Mesothelial cell of epicardium (in vitro differentiated cells): Measurements from ENCODE around the gene C1QTNF12. TPM values are rescaled to one million over a fixed set of nuclear protein-coding genes. Genes with fewer than 3 reads are reported as not detected.

ENCODE experiments used
- DNase-seq, 2 experiments: peaks; one replicate each; pipeline ENCODE4 v3.0.0; 2021; ENCODE audit warnings: low spot score in 2 of 2; ENCODE audit not compliant: unreplicated experiment in 2 of 2
- H3K27ac Mint-ChIP-seq: 2 replicates; pipeline ENCODE4 v1.8.0; 2021; ENCODE audit warnings: mixed read lengths
- H3K27me3 Mint-ChIP-seq: 2 replicates; pipeline ENCODE4 v1.8.0; 2021; ENCODE audit warnings: low read depth, mixed read lengths
- H3K36me3 Mint-ChIP-seq: 2 replicates; pipeline ENCODE4 v1.8.0; 2021; ENCODE audit warnings: mixed read lengths
- H3K4me1 Mint-ChIP-seq: 2 replicates; pipeline ENCODE4 v1.8.0; 2021; ENCODE audit warnings: mixed read lengths
- H3K4me3 Mint-ChIP-seq: 2 replicates; pipeline ENCODE4 v1.8.0; 2021; ENCODE audit warnings: mild to moderate bottlenecking, moderate library complexity, mixed read lengths
- H3K9me3 Mint-ChIP-seq: 2 replicates; pipeline ENCODE4 v1.8.0; 2021; ENCODE audit warnings: mixed read lengths
- total RNA-seq: library from RNA; stranded (reverse); gene quantifications from 3 replicates; pipeline ENCODE4 v1.2.1, GENCODE V29; 2021
- TF ChIP-seq, protein P1 (sequence below): fragments of 200-600 bp; sonication (generic); IDR thresholded peaks from one replicate; pipeline ENCODE4 v1.5.0; 2021; ENCODE audit warnings: antibody characterized with exemption; ENCODE audit not compliant: unreplicated experiment

The C1QTNF12 gene
- total RNA-seq, 1 donor from 2014 or later = 10.2 TPM

DNA sequence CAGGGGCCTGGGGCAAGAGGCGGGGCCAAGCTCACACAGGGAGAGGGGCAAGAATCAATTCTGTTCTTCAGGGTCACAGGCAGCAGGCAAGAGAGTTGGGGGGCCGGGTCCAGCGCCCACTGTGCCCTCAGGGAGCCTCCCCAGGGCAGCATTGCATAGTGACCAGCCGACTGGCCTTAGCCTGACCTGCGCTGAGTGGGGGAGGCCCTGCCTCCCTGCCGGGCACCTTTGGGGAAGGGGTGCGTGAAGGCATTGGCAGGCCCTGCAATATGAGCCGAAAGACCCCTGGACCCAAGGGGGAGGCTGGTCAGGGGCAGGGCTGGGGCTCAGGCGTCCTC is 45.9 kb upstream of the C1QTNF12 start:
- Mint-ChIP-seq H3K9me3 (no peaks in the 10 kb centered on the region), H3K27ac (no peak overlapping the region), H3K4me3 (no peak overlapping the region), H3K36me3 (no peaks in the 10 kb centered on the region), H3K4me1 (peaks cover 7% of the 10 kb centered on the region), H3K27me3 (peaks cover 2% of the 10 kb centered on the region)
- TF ChIP-seq, protein P1, sequence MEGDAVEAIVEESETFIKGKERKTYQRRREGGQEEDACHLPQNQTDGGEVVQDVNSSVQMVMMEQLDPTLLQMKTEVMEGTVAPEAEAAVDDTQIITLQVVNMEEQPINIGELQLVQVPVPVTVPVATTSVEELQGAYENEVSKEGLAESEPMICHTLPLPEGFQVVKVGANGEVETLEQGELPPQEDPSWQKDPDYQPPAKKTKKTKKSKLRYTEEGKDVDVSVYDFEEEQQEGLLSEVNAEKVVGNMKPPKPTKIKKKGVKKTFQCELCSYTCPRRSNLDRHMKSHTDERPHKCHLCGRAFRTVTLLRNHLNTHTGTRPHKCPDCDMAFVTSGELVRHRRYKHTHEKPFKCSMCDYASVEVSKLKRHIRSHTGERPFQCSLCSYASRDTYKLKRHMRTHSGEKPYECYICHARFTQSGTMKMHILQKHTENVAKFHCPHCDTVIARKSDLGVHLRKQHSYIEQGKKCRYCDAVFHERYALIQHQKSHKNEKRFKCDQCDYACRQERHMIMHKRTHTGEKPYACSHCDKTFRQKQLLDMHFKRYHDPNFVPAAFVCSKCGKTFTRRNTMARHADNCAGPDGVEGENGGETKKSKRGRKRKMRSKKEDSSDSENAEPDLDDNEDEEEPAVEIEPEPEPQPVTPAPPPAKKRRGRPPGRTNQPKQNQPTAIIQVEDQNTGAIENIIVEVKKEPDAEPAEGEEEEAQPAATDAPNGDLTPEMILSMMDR = no peak
- no peak for DNase-seq

DNA sequence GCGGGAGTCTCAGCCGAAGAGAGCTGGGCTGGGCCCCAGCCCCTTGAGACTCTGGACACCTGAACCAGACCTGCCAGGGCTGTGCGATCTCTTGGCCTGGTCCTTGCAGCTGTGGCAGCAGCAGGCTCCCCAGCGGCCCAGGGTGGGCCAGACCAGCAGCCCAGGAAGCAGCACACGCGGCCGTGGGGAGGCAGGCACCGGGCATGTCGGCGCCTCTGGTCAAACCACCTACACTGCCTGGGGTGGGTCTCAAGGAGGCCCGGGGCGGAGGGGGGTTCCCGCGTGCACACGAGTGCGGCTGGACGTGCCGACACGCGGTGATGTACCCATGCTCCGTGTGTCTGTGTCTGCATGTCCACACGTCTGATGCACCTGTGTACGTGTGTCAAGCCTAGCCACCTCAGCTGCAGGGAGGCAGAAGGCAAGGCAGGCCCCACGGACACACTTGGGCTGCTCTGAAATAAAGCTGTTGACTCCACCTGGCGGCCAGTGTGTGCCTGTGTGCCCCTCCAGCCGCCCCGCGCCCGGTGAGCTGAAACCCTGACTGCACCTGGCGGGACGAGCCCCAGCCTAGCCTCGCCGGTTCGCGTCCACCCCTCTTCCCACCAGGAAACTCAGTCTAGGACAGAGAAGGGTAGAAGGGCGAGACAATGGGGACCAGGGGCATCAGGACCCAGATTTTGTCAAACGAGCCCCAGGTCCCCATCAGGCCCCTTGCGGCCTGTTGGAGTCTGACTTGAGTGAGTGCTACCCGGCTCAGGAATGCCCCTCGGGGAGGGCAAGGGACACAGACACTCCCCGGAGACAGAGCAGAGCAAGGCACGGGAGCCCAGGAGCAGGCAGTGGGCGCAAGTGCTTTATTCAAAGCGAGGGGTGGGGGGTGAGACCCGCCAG is 45.3 kb upstream of the C1QTNF12 start:
- peak in 1 of 2 experiments; percentile 82 for DNase-seq
- Mint-ChIP-seq H3K4me3 (no peak overlapping the region), H3K9me3 (no peaks in the 10 kb centered on the region), H3K4me1 (peaks cover 7% of the 10 kb centered on the region), H3K27me3 (peaks cover 2% of the 10 kb centered on the region), H3K36me3 (no peaks in the 10 kb centered on the region), H3K27ac (no peak overlapping the region)
- TF ChIP-seq, protein P1 = peak; percentile 80

DNA sequence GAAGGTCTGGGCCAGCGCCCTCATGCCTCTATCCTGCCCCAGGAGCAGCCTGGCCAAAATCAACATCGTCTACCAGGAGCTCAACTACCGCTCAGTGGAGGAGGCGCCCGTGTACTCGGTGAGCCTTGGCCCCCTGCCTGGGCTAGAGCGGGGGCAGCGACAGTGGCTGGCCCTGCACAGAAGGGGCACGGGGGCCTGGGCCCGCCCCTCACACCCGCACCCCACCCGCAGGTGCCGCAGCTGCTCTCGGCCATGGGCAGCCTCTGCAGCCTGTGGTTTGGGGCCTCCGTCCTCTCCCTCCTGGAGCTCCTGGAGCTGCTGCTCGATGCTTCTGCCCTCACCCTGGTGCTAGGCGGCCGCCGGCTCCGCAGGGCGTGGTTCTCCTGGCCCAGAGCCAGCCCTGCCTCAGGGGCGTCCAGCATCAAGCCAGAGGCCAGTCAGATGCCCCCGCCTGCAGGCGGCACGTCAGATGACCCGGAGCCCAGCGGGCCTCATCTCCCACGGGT is 44.6 kb upstream of the C1QTNF12 start:
- H3K36me3 Mint-ChIP-seq = no peaks in the 10 kb centered on the region
- H3K9me3 Mint-ChIP-seq = no peaks in the 10 kb centered on the region
- DNase-seq = no peak
- peaks cover 2% of the 10 kb centered on the region for H3K27me3 Mint-ChIP-seq
- TF ChIP-seq, protein P1 = no peak
- peaks cover 7% of the 10 kb centered on the region for H3K4me1 Mint-ChIP-seq
- no peak overlapping the region for H3K27ac Mint-ChIP-seq
- H3K4me3 Mint-ChIP-seq = no peak overlapping the region

DNA sequence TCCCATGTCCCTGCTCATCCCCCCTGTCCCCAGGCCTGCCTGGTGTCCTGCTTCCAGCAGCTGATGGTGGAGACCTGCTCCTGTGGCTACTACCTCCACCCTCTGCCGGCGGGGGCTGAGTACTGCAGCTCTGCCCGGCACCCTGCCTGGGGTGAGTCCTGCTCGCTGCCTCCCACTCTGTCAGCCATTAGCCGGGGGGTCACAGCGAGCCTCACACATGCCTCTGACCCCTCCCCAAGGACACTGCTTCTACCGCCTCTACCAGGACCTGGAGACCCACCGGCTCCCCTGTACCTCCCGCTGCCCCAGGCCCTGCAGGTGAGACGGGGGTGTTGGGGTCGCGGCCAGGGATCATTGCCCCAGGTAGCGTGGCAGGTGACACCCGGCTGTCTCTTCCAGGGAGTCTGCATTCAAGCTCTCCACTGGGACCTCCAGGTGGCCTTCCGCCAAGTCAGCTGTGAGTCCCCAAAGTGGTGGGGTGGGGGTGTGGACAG is 43.8 kb upstream of the C1QTNF12 start:
- H3K4me1 Mint-ChIP-seq = peaks cover 7% of the 10 kb centered on the region
- H3K27me3 Mint-ChIP-seq = peaks cover 2% of the 10 kb centered on the region
- no peaks in the 10 kb centered on the region for H3K36me3 Mint-ChIP-seq
- TF ChIP-seq, protein P1 = peak; percentile 65
- no peak overlapping the region for H3K4me3 Mint-ChIP-seq
- no peak overlapping the region for H3K27ac Mint-ChIP-seq
- peak in 1 of 2 experiments; percentile 77 for DNase-seq
- no peaks in the 10 kb centered on the region for H3K9me3 Mint-ChIP-seq

DNA sequence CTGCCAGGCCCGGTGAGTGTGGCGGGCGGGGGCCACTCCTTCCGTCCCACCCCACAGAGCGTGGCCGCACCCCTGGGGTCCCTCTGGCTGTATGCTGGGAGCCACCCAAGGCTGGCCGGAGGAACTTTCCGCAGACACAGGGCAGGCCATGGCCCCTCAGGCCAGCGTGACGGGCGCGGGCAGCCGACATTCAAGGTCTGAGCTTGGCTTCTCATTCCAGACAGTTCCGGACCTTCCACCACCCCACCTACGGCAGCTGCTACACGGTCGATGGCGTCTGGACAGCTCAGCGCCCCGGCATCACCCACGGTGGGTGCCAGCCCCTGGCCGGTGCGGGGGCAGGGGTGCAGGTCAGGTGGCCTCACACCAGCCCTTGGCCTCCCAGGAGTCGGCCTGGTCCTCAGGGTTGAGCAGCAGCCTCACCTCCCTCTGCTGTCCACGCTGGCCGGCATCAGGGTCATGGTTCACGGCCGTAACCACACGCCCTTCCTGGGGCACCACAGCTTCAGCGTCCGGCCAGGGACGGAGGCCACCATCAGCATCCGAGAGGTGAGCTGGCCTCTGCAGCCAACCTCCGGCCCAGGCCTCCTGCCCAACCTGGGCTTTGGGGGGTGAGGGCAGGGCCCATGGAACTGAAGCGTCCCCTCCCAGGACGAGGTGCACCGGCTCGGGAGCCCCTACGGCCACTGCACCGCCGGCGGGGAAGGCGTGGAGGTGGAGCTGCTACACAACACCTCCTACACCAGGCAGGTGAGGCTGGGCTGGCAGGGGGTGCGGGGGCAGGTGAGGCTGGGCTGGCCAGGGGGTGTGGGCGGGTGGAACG is 41.0 kb upstream of the C1QTNF12 start:
- Mint-ChIP-seq H3K36me3 (no peaks in the 10 kb centered on the region), H3K27me3 (peaks cover 2% of the 10 kb centered on the region), H3K4me1 (peaks cover 7% of the 10 kb centered on the region), H3K9me3 (no peaks in the 10 kb centered on the region), H3K27ac (no peak overlapping the region), H3K4me3 (no peak overlapping the region)
- no peak for DNase-seq
- TF ChIP-seq, protein P1 = no peak
